Smooth muscle cell of the brain vasculature (primary cell): Measurements from ENCODE around the gene FADS2.
"Not testable (repeated sequence)": the region's sequence is repeated elsewhere in the genome, so short reads cannot be mapped to it uniquely, and the experiment has no call there.

Experiments used
- DNase-seq: peaks from one replicate; pipeline ENCODE4 v3.0.0-alpha.2; 2012; ENCODE audit warnings: low read depth, low spot score

FADS2 gene

DNA sequence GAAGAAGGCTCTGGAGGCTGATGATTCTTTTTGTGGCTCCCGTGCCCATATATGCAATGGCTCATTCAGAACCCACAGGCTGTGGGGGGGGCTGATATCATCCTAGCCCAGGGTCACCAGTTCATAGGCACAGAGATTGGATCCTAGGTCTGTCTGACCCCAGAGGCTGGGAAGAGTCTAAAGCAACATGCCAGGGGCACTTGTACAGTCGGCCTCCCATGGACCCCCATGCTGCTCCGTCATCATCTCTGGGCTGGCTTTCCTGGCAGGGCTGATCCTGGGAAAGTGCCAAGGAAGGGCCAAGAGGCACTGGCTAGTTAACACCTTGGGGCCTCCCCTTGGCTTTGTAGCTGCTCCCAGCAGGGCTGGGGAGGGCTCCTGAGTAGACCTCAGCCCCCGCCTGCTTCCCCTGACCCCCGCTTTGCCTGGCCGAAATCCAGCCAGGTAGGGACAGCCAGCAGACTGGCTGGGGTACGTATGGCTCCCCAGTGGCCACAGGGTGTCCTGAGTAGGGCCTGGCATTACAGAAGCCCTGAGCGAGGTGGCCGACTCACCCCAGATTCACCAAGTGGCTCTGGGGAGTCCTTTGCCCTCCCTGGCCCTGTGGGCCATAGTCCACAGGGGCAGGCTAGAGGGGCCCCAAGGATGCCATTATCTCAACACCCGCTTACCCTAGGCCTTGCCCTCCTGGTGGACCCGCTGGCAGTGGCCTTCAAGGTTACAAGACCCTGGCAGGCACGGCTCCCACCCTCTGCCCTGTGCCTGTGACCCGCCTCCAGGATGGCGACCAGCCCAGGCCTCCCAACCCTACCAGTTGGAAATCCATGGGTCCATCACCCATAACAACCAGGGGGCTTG is 40.7 kb downstream of the FADS2 start:
- no peak for DNase-seq

DNA sequence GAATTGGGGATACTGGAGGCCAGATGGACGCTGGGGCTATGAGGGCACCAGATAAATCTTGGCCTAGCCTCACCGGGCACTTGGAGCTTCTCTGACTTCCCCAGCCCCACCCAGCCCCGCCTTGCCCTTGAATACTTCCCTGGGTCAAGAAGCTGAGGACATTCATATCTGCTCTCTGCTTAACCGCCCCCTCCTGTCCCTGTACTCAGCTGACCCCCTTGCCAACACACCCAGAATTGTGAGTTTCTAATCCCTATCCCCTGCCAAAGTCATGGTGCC is 41.3 kb downstream of the FADS2 start:
- no peak for DNase-seq

DNA sequence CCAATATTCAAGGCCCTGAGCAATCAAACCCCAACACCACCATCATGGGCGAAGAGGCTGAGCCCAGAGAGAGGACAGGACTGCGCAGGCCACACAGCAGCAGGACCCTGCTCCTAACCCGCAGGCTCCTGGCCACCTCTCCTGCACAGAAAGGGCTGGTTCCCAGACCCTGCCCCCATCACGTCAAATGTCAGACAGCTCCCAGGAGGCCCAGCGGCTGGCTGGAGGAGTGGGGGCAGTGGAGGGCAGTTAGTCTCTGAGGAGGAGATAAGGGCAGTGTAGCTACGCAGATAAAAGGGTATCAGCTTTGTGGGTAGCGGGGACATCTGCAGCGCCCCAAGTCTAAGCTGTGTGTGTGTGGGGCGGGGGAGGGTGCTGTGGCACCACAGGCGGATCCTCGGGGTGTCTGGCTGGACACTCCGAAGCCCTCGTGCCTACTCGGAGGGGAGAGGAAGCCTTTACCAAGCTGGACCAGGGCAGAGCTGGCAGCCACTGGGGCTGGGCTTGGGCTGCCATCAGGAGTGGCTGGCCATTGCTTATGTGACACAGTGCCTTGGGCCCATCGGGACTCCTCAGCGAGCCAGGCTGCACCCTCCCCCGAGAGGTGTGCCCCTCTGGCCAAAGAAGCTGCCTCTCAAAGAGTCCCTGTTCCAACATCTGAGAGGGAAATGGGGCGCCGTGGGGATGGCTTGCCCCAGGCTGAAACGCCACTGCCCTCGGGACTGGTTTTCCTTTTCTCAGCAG is 41.8 kb downstream of the FADS2 start:
- no peak for DNase-seq

DNA sequence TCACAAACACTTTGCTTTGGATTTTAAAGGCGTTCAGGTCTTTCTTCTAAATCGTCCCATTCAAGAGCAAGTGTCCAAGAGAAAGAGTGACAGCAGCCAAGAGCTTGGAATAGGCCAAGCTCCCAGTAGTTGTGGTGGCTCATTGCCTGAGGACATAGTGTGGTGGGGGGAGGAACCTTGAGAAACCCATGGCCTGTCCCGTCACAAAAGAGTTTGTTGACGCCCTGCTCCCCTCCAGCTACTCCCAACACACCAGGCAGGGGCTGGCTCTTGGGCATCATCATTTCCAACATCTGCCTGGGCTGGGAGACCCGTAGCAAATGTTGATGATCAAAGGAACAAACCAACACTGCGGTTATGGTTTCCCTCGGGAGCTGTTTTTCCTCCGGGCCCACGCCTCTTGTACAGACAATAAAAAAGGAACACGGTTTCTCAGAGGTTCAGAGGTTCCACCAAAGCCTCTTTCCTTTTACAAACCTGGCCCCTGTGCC is 42.5 kb downstream of the FADS2 start:
- no peak for DNase-seq

DNA sequence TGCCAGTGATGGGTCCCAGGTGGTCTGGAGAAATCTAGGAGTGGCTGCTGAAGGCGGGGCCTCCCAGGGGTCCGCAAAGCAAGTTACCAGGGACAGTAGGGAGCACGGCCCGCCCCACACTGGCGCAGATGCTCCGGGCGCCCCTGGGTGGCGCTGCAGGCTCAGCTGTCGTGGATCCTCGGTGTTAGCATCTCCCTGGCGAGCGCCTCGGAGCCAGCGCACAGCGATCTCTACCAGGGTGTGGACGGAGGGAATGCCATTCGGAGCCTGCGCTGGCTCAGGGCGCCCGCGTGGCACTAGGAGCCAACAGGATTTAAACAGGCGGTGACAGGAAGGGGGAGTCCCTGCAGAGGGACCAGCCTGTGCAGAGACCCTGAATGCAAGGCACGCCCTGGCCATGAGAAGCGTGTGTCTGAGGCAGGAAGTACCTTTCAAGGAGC is 43.1 kb downstream of the FADS2 start:
- peak; percentile 52 for DNase-seq

DNA sequence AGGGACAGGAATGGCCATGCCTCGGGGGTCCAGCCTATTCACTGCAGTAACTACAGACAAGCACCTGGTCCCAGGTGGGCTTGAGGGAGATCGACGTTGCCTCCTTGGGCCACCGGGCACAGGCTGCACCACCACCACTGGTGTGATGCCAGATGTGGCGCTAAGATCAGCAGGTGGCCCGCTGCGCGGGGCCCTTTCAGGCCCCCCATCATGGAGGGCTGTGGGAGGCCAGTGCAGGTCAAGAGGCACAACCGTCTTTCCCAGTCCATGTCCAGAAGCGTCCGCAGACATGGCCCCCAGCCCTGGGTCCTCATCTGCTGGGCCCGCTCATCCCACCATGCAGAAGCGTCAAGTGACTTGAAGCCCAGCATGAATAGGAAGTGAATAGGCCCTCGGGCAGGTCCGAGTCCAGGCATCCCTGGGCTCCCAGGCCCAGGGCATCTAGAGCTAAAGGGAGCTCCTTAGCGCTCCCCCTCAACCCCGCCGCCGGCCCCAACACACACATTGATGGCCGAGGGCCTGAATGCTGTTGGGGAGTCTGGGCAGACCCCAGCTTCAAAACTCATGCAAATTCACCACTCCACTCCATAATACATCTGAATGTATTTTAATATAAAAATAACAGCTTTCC is 45.0 kb downstream of the FADS2 start:
- DNase-seq: no peak

DNA sequence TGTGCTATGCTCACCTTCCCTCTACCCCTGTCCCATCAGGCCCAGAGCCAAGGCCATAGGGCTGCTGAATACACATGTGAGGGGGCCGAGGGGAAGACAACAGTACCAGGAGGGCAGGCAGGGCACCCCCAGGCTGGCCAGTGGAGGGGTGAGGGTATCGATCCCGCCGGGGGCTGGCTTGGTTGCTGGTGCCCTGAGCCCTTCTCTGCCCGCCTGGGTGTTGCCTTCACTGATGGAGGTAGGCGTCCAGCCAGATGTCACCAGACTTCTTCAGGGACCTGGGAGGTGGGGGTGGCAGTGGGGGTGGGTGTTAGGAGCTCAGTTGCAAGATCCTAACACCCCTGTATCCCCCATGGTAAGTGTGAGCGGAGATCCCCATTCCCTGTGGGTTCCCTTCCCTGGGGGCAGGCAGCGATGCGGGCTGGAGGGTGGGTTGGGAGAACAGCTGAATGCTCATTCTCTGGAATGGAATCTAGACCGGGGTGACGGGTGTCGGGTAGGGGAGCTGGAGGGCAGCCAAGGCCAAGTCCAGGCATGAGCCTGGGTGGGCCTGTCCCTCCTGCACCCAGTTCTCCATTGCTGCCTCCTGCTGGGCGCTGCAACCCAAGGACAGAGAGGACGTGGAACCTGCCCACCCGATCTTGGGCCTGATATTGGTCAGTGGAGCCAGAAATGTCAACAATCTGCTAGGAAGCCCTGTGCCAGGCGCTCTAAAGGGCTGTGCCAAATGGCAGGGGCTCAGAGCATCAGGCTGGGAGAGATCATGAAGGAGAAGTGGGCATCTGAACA is 45.7 kb downstream of the FADS2 start:
- no peak for DNase-seq

DNA sequence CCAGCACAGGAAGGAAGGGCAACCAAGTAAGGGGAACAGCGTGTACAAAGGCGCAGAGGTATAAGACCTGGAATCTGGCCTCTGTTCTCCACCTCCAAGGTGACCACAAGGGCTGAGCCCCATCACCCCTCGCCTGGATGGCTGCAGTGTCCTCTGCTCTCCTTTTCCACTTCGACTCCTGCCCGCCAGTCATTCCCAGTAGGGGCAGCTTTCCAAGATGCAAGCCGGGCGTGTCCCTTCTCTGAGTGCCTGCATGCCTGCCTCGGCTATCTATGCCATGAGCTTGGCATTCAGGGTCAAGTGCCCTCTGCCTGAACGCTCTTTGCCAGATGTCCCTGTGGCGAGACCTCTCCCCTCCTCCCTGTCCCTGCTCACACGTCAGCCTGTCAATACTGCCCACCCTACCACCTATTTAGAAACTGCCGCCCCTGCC is 46.3 kb downstream of the FADS2 start:
- no peak for DNase-seq

DNA sequence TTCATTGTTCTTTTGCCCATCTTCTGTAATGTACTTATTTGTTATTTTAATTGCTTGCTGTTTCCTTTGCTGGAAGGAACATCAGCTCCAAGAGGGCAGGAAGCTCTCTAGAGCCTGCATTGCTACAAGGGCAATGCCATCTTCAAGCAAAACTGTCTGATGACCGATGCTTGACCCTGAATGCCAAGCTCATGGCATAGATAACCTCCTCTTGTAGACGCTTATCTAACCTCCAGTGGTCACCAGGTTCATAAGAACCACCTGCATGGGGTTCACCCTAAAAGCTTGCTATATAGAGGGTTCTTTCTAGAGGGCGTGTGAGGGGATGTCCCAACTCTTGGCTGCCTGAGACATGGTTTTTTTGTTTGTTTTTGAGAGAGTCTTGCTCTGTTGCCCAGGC is 46.8 kb downstream of the FADS2 start:
- no peak for DNase-seq

DNA sequence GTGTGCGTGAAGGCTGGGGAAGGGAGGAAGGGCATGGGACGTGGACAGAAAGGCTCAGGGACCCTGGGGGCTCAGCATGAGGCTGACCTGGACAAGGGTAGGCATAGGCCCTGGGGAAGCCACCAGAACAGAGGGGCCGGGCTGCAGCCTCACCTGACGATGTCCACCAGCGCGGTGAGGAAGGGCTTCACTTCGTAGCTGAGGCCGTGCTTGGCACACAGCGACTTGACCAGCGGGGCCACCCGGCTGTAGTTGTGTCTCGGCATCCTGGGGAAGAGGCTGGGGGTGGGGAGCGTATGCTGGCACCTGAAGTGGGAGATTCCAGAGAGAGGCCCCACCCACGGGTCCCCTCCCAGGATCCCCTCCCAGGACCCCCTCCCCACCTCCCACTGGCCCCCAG is 47.6 kb downstream of the FADS2 start:
- DNase-seq: no peak

DNA sequence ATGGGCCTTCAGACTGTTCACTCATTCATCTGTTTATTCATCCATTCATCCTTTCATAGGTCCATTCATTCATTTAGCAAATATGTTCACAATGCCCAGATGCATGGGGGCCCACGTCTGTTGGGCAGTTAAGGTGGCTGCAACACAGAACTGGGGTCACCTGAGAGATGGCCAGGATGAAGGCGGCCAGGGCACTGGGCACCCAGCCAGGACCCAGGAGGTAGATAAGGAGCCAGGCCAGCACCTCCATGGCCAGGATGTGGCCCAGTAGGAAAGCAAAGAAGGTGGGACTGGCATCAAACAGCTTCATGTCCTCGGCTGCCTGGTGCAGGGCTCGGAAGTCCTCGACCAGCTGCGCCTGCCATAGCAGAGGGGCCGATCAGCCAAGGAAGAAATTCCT is 51.1 kb downstream of the FADS2 start:
- no peak for DNase-seq

DNA sequence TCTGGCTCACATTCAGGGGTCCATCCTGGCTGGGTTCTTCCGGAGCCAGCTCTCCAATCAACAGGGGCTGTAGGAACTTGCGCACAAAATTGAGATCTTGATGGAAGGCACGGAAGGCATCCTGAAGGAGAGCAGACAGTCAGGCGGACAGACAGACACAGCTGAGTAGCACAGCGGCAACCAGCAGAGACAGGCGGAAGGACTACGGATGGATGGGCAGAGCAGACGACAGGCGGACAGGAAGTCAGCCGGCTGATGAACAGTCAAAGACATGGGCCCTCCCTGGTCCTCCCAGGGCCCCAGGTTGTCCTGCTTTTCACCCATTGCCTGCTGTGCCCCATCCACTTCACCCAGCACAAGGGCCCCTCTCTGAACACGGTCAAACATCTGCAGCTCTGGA is 51.9 kb downstream of the FADS2 start:
- DNase-seq: no peak

DNA sequence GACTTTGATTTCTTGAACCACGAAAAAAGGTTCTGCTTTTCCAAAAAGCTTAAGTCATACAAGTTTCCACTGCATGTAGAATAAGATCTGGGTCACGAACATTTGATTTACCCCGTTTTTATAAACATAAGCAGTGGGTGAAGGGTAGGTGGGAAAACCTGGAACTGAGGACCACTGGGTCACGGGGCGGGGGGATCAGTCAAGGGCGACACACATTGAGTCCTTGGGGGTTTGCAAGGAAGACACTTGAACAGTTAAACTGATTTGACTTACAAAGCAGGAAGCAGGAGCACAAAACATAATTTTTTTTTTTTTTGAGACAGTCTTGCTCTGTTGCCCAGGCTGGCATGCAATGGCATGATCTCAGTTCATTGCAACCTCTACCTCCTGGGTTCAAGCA is 52.4 kb downstream of the FADS2 start:
- no peak for DNase-seq

DNA sequence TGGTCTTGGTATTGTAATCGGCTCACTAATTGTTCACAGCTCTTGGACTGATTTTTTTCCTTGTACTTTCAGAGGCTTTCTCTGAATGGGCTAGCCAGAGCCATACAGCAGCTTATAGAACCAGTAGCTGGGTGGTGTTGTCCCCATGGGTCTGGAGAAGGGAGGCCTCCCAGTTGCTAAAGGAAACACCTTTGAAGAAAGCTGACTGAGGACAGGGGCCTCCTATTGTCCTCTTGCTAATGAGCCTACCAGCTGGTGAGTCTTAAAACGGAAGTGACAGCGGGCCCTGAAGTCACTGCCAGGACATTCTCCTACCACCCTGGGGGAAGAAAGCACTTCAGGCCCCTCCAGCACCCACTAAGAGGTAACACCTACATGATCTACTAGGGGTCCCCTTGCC is 53.3 kb downstream of the FADS2 start:
- DNase-seq: no peak

DNA sequence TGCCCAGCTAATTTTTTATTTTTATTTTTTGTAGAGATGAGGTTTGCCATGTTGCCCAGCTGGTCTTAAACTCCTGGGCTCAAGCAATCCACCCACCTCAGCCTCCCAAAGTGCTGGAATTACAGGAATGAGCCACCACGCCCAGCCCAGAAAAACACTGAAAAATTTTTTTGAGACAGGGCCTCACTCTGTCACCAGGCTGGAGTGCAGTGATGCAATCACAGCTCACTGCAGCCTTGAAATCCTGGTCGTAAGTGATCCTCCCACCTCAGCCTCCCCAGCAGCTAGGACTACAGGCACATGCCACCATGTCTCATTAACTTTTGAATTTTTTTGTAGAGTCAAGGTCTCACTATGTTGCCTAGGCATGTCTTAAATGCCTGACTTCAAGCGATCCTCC is 54.2 kb downstream of the FADS2 start:
- not testable (repeated sequence) for DNase-seq

DNA sequence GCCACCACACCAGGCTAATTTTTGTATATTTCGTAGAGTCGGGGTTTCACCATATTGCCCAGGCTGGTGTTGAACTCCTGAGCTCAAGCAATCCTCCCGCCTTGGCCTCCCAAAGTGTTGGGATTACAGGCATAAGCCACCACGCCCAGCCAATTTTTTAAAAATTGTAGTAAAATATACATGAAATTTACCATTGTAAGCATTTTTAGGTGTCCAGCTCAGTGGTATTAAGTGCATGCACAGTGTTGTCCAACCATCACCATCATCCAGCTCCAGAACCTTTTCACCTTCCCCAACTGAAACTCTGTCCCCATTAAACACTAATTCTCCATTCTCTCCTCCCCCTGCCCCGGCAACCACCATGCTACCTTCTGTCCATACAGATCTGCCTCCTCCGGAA is 54.8 kb downstream of the FADS2 start:
- no peak for DNase-seq

DNA sequence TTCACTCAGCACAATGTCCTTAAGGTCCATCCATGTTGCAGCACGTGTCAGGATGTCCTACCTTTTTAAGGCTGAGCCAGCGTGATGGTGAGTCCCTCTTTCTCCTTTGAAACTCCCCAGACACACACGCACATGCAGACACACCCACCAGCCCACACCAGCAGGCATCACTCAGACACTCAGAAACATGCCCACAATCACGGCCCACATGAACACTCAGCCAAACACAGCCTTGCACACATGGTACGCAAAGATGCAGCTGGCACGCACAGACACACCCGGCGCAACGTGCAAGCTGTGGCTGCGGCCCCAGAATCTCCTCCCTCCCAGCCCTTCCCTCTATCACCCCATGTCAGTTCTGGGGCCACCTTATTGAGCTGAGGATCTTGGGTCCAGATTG is 55.2 kb downstream of the FADS2 start:
- no peak for DNase-seq

DNA sequence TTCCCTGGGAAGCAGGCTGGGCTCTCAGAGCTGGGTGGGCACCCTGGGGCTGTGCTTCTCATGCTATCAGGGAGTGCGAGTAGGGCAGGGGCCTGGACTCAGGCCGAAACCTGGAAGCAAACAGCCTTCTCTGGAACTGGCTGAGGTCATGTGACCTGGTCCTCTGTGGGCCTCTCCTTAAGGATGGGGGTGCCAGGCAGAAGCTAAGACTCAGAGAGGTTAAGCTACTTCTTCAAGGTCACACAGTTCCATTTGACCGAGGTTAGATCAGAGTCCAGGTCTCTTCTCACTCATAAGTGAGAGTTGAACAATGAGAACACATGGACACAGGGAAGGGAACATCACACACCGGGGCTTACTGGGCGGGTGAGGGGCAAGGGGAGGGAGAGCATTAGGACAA is 55.8 kb downstream of the FADS2 start:
- no peak for DNase-seq

DNA sequence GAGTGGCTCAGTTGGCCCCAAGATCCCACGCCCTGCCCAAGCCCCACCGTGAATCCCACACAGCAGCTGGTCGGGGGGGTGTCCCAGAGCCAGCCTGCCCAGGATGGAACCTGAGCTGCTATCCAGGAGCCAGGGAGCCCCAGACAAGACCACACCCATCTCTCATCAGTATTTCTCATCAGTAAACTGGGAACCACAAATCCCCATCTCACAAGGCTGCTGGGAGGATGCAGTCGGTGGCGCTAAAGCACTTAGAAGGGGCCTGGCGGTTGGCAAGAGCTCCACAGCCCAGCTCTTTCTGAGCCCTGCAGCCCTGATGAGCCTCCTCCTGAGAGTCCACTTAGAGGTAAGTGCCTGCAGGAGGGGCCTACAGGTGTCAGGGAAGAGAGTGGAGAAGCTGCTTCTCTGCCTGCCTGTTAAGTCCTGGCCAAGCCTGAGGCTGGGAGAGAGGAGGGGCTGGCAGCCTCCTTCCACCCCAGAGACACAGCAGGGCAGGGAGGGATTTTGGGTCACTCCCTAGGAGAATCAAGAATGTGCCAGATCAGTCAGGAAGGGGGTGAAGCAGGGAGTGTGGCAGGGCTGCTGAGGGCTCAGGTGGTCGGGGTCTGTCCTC is 57.2 kb downstream of the FADS2 start:
- no peak for DNase-seq

DNA sequence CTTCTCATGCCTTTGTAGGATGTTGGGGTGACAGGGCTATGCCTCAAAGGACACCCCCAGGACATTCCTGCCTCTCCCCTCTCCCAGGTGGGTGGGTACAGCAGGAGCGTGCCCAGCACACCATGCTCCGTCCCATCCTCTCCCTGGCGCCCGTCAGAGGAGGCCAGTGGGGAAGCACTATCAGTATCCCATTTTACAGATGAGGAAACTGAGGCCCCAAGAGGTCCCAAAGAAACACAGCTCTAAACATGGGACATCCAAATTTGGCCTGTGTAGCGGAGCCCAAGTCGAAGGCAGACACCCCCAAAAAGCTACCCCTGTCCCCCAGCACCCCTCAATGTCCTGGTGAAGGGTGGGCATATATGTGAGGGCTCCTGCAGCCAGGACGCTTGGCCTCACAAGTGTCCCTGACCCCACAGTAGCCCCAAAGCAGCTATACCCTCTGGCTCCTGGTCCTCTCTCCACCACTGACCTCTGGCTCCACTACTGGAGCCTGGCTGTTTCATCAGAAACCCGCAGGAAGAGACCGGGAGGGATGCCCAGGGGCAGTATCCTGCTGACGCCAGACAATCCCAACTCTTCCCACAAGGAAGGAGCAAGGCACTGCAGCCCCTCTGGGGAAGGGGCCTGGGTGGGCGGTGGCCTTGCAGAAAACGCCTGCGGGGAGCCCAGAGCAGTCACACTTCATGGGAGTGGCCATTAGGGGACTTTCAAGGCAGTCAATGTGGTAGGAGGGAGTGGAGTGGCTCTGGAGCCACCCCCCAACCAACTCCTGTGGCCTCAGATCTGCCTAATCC is 57.9 kb downstream of the FADS2 start:
- DNase-seq: no peak

DNA sequence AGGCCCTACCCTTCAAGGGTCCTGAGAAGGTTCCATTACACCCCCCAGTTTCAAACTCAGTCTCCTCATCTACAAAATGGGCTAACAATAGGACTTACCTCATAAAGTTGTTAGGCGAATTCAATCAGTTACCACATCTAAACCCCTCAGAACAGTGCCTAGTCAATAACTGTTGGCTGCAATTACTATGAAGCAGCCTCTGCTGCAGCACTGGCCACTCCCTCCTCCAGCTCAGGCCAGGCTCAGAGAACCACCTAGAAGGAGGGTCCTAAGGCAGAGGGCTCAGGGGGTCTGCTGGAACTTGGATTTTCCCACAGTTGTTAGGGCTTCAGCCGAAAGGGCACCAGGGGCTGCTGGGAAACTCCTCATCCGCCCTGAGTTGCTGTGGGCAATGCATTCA is 58.5 kb downstream of the FADS2 start:
- no peak for DNase-seq
